OCI-LY1 (cell line): ENCODE results near the gene RMND5A.

Source experiments
- H2AFZ ChIP-seq: fragments of 200-600 bp; sonication (generic), shearing (Covaris generic); 2 replicates; pipeline ENCODE4 v1.6.0; 2014; ENCODE audit warnings: antibody characterized with exemption, mild to moderate bottlenecking, low read length
- H3F3A ChIP-seq: fragments of 200-600 bp; sonication (generic), shearing (Covaris generic); 2 replicates; pipeline ENCODE4 v1.6.0; 2014; ENCODE audit warnings: mild to moderate bottlenecking, antibody characterized with exemption, low read length, moderate library complexity; ENCODE audit not compliant: insufficient read depth
- H3K27ac ChIP-seq: fragments of 200-600 bp; sonication (generic); 2 replicates; pipeline ENCODE4 v1.5.1; 2014; ENCODE audit warnings: low read length, mixed run types, mild to moderate bottlenecking, low read depth; ENCODE audit not compliant: poor library complexity, severe bottlenecking
- H3K27me3 ChIP-seq: fragments of 200-600 bp; sonication (generic); 2 replicates; pipeline ENCODE4 v1.6.0; 2014; ENCODE audit warnings: antibody characterized with exemption, mild to moderate bottlenecking, low read length, moderate library complexity; ENCODE audit not compliant: insufficient read depth
- H3K36me3 ChIP-seq: fragments of 200-600 bp; sonication (generic); 2 replicates; pipeline ENCODE4 v1.6.1; 2014; ENCODE audit warnings: mild to moderate bottlenecking, antibody characterized with exemption, low read length, moderate library complexity, mixed read lengths; ENCODE audit not compliant: insufficient read depth
- H3K4me1 ChIP-seq: fragments of 200-600 bp; sonication (generic); 2 replicates; pipeline ENCODE4 v1.5.1; 2014; ENCODE audit warnings: mild to moderate bottlenecking, low read length, moderate library complexity; ENCODE audit not compliant: insufficient read depth, severe bottlenecking
- H3K4me2 ChIP-seq: fragments of 200-600 bp; sonication (generic), shearing (Covaris generic); 2 replicates; pipeline ENCODE4 v1.6.1; 2014; ENCODE audit warnings: low read length
- H3K4me3 ChIP-seq: fragments of 200-600 bp; sonication (generic); 2 replicates; pipeline ENCODE4 v1.5.1; 2014; ENCODE audit warnings: low read length, low read depth, mild to moderate bottlenecking, mixed read lengths; ENCODE audit not compliant: poor library complexity, severe bottlenecking
- H3K79me2 ChIP-seq: fragments of 200-600 bp; shearing (Covaris generic); 2 replicates; pipeline ENCODE4 v1.6.1; 2016; ENCODE audit warnings: mixed run types, low read length, mixed read lengths; ENCODE audit not compliant: insufficient read depth
- H3K9ac ChIP-seq: fragments of 200-600 bp; sonication (generic), shearing (Covaris generic); 2 replicates; pipeline ENCODE4 v1.6.1; 2014; ENCODE audit warnings: mild to moderate bottlenecking, low read length, mixed read lengths
- H3K9me2 ChIP-seq: fragments of 200-600 bp; sonication (generic), shearing (Covaris generic); 2 replicates; pipeline ENCODE4 v1.6.1; 2014; ENCODE audit warnings: low read depth, mild to moderate bottlenecking, low read length, mixed read lengths
- H3K9me3 ChIP-seq: fragments of 200-600 bp; shearing (Covaris generic); 2 replicates; pipeline ENCODE4 v1.6.1; 2014; ENCODE audit warnings: low read length, mixed read lengths
- H4K20me1 ChIP-seq: fragments of 200-600 bp; sonication (generic), shearing (Covaris generic); 2 replicates; pipeline ENCODE4 v1.6.0; 2016; ENCODE audit warnings: mild to moderate bottlenecking, low read length; ENCODE audit not compliant: insufficient read depth
- CTCF ChIP-seq: fragments of 200-600 bp; sonication (generic), shearing (Covaris generic); IDR thresholded peaks from 2 replicates; pipeline ENCODE4 v1.5.1; 2017; ENCODE audit warnings: mild to moderate bottlenecking, antibody characterized with exemption, low read length, moderate library complexity, mixed read lengths
- EZH2 ChIP-seq: fragments of 200-600 bp; sonication (generic), shearing (Covaris generic); IDR thresholded peaks from 2 replicates; pipeline ENCODE4 v1.8.0; 2017; ENCODE audit warnings: borderline replicate concordance, mixed run types, mild to moderate bottlenecking, antibody characterized with exemption, low read length, moderate library complexity, mixed read lengths

Gene RMND5A

GRCh38 chr2:86782748-86783147, 62.7 kb downstream of the RMND5A start:
- H3K27me3 ChIP-seq: no peaks in the 10 kb centered on the region
- H3K4me2 ChIP-seq: no peak overlapping the region
- H3K9ac ChIP-seq: no peak overlapping the region
- H3K79me2 ChIP-seq: no peaks in the 10 kb centered on the region
- no peak overlapping the region for H3K27ac ChIP-seq
- no peak overlapping the region for H3K4me3 ChIP-seq
- no peaks in the 10 kb centered on the region for H4K20me1 ChIP-seq
- no peaks in the 10 kb centered on the region for H3K4me1 ChIP-seq
- no peaks in the 10 kb centered on the region for H3K36me3 ChIP-seq
- H3F3A ChIP-seq: no peaks in the 10 kb centered on the region
- no peaks in the 10 kb centered on the region for H3K9me3 ChIP-seq
- no peak overlapping the region for H2AFZ ChIP-seq
- TF ChIP-seq EZH2: no peak
- no peak for TF ChIP-seq CTCF
- H3K9me2 ChIP-seq: no peaks in the 10 kb centered on the region

GRCh38 chr2:86783615-86784339, 63.7 kb downstream of the RMND5A start:
- no peaks in the 10 kb centered on the region for H3K27me3 ChIP-seq
- no peak overlapping the region for H3K27ac ChIP-seq
- no peaks in the 10 kb centered on the region for H3K9me3 ChIP-seq
- no peak overlapping the region for H3K4me3 ChIP-seq
- TF ChIP-seq CTCF (no peak), EZH2 (no peak)
- H4K20me1 ChIP-seq: no peaks in the 10 kb centered on the region
- no peak overlapping the region for H2AFZ ChIP-seq
- H3K4me1 ChIP-seq: no peaks in the 10 kb centered on the region
- no peaks in the 10 kb centered on the region for H3K79me2 ChIP-seq
- no peaks in the 10 kb centered on the region for H3K9me2 ChIP-seq
- no peak overlapping the region for H3K4me2 ChIP-seq
- no peaks in the 10 kb centered on the region for H3F3A ChIP-seq
- H3K9ac ChIP-seq: no peak overlapping the region
- no peaks in the 10 kb centered on the region for H3K36me3 ChIP-seq

- no peak overlapping the region for H3K4me2 ChIP-seq
Measured at GRCh38 chr2:86785456-86785855, 65.4 kb downstream of the RMND5A start.

More at GRCh38 chr2:86785456-86785855, 65.4 kb downstream of the RMND5A start:
- H3K9me3 ChIP-seq: no peaks in the 10 kb centered on the region
- H3K27ac ChIP-seq: no peak overlapping the region
- no peaks in the 10 kb centered on the region for H3K27me3 ChIP-seq
- H3K9ac ChIP-seq: no peak overlapping the region
- H2AFZ ChIP-seq: no peak overlapping the region
- H3K4me3 ChIP-seq: no peak overlapping the region
- H4K20me1 ChIP-seq: no peaks in the 10 kb centered on the region
- H3K4me1 ChIP-seq: no peaks in the 10 kb centered on the region
- no peaks in the 10 kb centered on the region for H3K79me2 ChIP-seq
- no peaks in the 10 kb centered on the region for H3K9me2 ChIP-seq
- H3K36me3 ChIP-seq: no peaks in the 10 kb centered on the region
- H3F3A ChIP-seq: no peaks in the 10 kb centered on the region
- no peak for TF ChIP-seq CTCF
- no peak for TF ChIP-seq EZH2
